HL-60 (cell line): ENCODE data around the gene FHIT.

Experiments used
- DNase-seq, 2 experiments: peaks; one replicate each; pipeline ENCODE4 v3.0.0-alpha.2; 2010 to 2020; ENCODE audit warnings: low read depth in 1 of 2, low spot score in 1 of 2
- H3K27ac ChIP-seq: fragments of 250-450 bp; sonication (Bioruptor Pico); replicated peaks from 2 replicates; pipeline ENCODE4 v1.5.1; 2020; ENCODE audit warnings: mild to moderate bottlenecking, moderate library complexity
- H3K27me3 ChIP-seq: fragments of 250-450 bp; sonication (Bioruptor Pico); 2 replicates; pipeline ENCODE4 v1.5.1; 2021; ENCODE audit warnings: mild to moderate bottlenecking, moderate library complexity; ENCODE audit not compliant: insufficient read depth, poor library complexity, severe bottlenecking
- H3K4me3 ChIP-seq: replicated peaks from 2 replicates; pipeline ENCODE4 v1.5.1; 2011; ENCODE audit warnings: mild to moderate bottlenecking, control low read depth, low read length; ENCODE audit not compliant: insufficient read depth
- CTCF ChIP-seq: IDR thresholded peaks from one replicate; pipeline ENCODE4 v1.5.1; 2011; ENCODE audit warnings: low read length, control low read depth, inconsistent platforms; ENCODE audit not compliant: insufficient read depth
- GABPA ChIP-seq: IDR thresholded peaks from 2 replicates; pipeline ENCODE4 v1.6.1; 2012; ENCODE audit warnings: low read depth
- POLR2AphosphoS5 ChIP-seq: IDR thresholded peaks from 2 replicates; pipeline ENCODE4 v1.6.1; 2012; ENCODE audit warnings: low read depth
- REST ChIP-seq: IDR thresholded peaks from 2 replicates; pipeline ENCODE4 v1.6.1; 2012; ENCODE audit warnings: low read depth; ENCODE audit not compliant: insufficient replicate concordance
- SPI1 ChIP-seq: IDR thresholded peaks from 2 replicates; pipeline ENCODE4 v1.6.1; 2012; ENCODE audit warnings: low read depth, mild to moderate bottlenecking, borderline replicate concordance

The FHIT gene

GRCh38 chr3:61252836-61253235 lies 1.6 kb upstream of the FHIT start:
- TF ChIP-seq REST (no peak), POLR2AphosphoS5 (no peak), SPI1 (no peak), GABPA (no peak), CTCF (no peak)

GRCh38 chr3:61250784-61251173 lies 473 bp downstream of the FHIT start:
- H3K4me3 ChIP-seq, result peak overlapping the region; percentile 75

More at GRCh38 chr3:61252836-61253235, 1.6 kb upstream of the FHIT start:
- no peaks in the 10 kb centered on the region for H3K27me3 ChIP-seq
- H3K4me3 ChIP-seq, result no peak overlapping the region
- no peak overlapping the region for H3K27ac ChIP-seq
- DNase-seq, result no peak

GRCh38 chr3:61248496-61248895 lies 2.8 kb downstream of the FHIT start:
- TF ChIP-seq REST (no peak), GABPA (no peak), CTCF (no peak), POLR2AphosphoS5 (no peak), SPI1 (no peak)
- DNase-seq, result no peak
- Histone ChIP-seq H3K27ac (no peak overlapping the region), H3K27me3 (no peaks in the 10 kb centered on the region), H3K4me3 (no peak overlapping the region)

More at GRCh38 chr3:61250784-61251173, 473 bp downstream of the FHIT start:
- Histone ChIP-seq H3K27me3 (no peaks in the 10 kb centered on the region), H3K27ac (peak overlapping the region; percentile 92)
- DNase-seq, result peak; percentile 24 to 63
- TF ChIP-seq GABPA (no peak), SPI1 (no peak), CTCF (no peak), REST (no peak), POLR2AphosphoS5 (no peak)
